MM.1S (cell line): ENCODE data around the gene KLHL42.

ENCODE experiments used
- DNase-seq: peaks from one replicate; pipeline ENCODE4 v3.0.0-alpha.2; 2015
- H2AFZ ChIP-seq: fragments of 300-600 bp; sonication (generic); 2 replicates; pipeline ENCODE4 v1.6.0; 2016; ENCODE audit warnings: antibody characterized with exemption, low read length
- H3F3A ChIP-seq: fragments of 300-600 bp; sonication (generic); 2 replicates; pipeline ENCODE4 v1.6.1; 2016; ENCODE audit warnings: mild to moderate bottlenecking, antibody characterized with exemption, low read length, moderate library complexity, mixed read lengths; ENCODE audit not compliant: insufficient read depth
- H3K27ac ChIP-seq: fragments of 300-600 bp; sonication (generic); 2 replicates; pipeline ENCODE4 v1.5.1; 2016; ENCODE audit warnings: mild to moderate bottlenecking, low read length
- H3K27me3 ChIP-seq: fragments of 300-600 bp; sonication (generic); replicated peaks from 2 replicates; pipeline ENCODE4 v1.6.0; 2016; ENCODE audit warnings: low read length; ENCODE audit not compliant: insufficient read depth
- H3K36me3 ChIP-seq: fragments of 300-600 bp; sonication (generic); replicated peaks from 2 replicates; pipeline ENCODE4 v1.6.1; 2016; ENCODE audit warnings: mild to moderate bottlenecking, low read length, mixed read lengths; ENCODE audit not compliant: insufficient read depth
- H3K4me1 ChIP-seq: fragments of 300-600 bp; sonication (generic); 2 replicates; pipeline ENCODE4 v1.6.1; 2016; ENCODE audit warnings: low read length, mixed read lengths
- H3K4me2 ChIP-seq: fragments of 300-600 bp; sonication (generic); 2 replicates; pipeline ENCODE4 v1.6.0; 2016; ENCODE audit warnings: low read depth, low read length
- H3K4me3 ChIP-seq: fragments of 300-600 bp; sonication (generic); 2 replicates; pipeline ENCODE4 v1.5.1; 2016; ENCODE audit warnings: low read length, mixed read lengths
- H3K79me2 ChIP-seq: fragments of 300-600 bp; sonication (generic); 2 replicates; pipeline ENCODE4 v1.6.1; 2016; ENCODE audit warnings: mixed run types, low read length, mixed read lengths
- H3K9ac ChIP-seq: fragments of 300-600 bp; sonication (generic); 2 replicates; pipeline ENCODE4 v1.6.1; 2016; ENCODE audit warnings: low read length, mixed read lengths
- H3K9me2 ChIP-seq: fragments of 300-600 bp; sonication (generic); replicated peaks from 2 replicates; pipeline ENCODE4 v1.6.1; 2016; ENCODE audit warnings: mild to moderate bottlenecking, low read length, mixed read lengths; ENCODE audit not compliant: insufficient read depth
- H3K9me3 ChIP-seq: fragments of 300-600 bp; sonication (generic); replicated peaks from 2 replicates; pipeline ENCODE4 v1.6.1; 2016; ENCODE audit warnings: mild to moderate bottlenecking, low read length, mixed read lengths; ENCODE audit not compliant: insufficient read depth
- H4K20me1 ChIP-seq: fragments of 300-600 bp; sonication (generic); 2 replicates; pipeline ENCODE4 v1.6.1; 2016; ENCODE audit warnings: mild to moderate bottlenecking, low read length, moderate library complexity, mixed read lengths; ENCODE audit not compliant: insufficient read depth
- EZH2 ChIP-seq: fragments of 300-600 bp; sonication (generic); optimal IDR thresholded peaks from 2 replicates; pipeline ENCODE3; 2017; ENCODE audit warnings: low read depth, mild to moderate bottlenecking, antibody characterized with exemption, low read length, mixed read lengths
- EZH2phosphoT487 ChIP-seq: fragments of 300-600 bp; sonication (generic); IDR thresholded peaks from 2 replicates; pipeline ENCODE4 v1.6.1; 2018; ENCODE audit warnings: antibody characterized with exemption, low read length
- TF ChIP-seq, protein P1 (sequence below): fragments of 300-600 bp; sonication (generic); IDR thresholded peaks from 2 replicates; pipeline ENCODE4 v1.5.1; 2016; ENCODE audit warnings: antibody characterized with exemption, low read length, mixed read lengths

The KLHL42 gene, protein sequence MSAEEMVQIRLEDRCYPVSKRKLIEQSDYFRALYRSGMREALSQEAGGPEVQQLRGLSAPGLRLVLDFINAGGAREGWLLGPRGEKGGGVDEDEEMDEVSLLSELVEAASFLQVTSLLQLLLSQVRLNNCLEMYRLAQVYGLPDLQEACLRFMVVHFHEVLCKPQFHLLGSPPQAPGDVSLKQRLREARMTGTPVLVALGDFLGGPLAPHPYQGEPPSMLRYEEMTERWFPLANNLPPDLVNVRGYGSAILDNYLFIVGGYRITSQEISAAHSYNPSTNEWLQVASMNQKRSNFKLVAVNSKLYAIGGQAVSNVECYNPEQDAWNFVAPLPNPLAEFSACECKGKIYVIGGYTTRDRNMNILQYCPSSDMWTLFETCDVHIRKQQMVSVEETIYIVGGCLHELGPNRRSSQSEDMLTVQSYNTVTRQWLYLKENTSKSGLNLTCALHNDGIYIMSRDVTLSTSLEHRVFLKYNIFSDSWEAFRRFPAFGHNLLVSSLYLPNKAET

DNA sequence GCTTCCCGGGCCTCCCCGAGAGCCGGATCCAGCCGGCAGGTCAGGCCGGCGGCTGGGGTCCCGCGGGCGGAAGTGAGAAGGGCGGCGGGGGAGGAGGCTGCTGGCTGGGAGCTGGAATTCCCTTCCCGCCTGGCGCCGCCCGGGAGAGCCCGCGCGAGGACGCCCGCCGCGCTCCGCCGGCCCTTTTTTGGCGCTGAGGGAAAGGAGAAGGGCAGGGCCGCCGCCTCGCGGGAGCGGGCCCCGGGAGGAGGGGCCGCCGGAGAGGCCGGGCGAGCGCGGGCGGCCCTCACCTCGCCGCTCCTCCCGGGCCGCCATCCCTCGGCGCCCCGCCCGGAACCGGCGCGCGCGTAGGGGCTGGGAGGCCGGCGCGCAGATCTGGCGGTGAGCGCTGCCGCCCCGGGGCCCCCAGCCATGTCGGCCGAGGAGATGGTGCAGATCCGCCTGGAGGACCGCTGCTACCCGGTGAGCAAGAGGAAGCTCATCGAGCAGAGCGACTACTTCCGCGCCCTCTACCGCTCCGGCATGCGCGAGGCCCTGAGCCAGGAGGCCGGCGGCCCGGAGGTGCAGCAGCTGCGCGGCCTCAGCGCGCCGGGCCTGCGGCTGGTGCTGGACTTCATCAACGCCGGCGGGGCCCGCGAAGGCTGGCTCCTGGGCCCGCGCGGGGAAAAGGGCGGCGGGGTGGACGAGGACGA, at the start of gene KLHL42, which contains the start of gene MANSC4:
TSS of gene KLHL42 (plus strand) at position 314 of the 692 bp plus-strand sequence. CDS start at position 412, 98 bp downstream.
TSS of gene MANSC4 (minus strand) at position 317 of the 692 bp plus-strand sequence. CDS start 8,960 bp downstream, outside the sequence.
- Histone ChIP-seq H3K4me2 (peak within 1 kb of the TSS; percentile 95), H2AFZ (peak within 1 kb of the TSS; percentile 93), H3F3A (no peaks in the 10 kb centered on the region), H3K36me3 (no peaks in the 10 kb centered on the region), H3K27ac (peak within 1 kb of the TSS; percentile 45; the same call in 1 of the 2 replicates), H3K9ac (peak within 1 kb of the TSS; percentile 83), H3K9me3 (no peaks in the 10 kb centered on the region), H3K27me3 (no peaks in the 10 kb centered on the region), H3K4me1 (peaks cover 8% of the 10 kb centered on the region), H4K20me1 (no peaks in the 10 kb centered on the region), H3K9me2 (no peaks in the 10 kb centered on the region), H3K79me2 (peaks cover 29% of the 10 kb centered on the region), H3K4me3 (peak within 1 kb of the TSS; percentile 83)
- DNase-seq = peak; percentile 69
- TF ChIP-seq EZH2 (no peak), EZH2phosphoT487 (no peak)
- TF ChIP-seq, protein P1, sequence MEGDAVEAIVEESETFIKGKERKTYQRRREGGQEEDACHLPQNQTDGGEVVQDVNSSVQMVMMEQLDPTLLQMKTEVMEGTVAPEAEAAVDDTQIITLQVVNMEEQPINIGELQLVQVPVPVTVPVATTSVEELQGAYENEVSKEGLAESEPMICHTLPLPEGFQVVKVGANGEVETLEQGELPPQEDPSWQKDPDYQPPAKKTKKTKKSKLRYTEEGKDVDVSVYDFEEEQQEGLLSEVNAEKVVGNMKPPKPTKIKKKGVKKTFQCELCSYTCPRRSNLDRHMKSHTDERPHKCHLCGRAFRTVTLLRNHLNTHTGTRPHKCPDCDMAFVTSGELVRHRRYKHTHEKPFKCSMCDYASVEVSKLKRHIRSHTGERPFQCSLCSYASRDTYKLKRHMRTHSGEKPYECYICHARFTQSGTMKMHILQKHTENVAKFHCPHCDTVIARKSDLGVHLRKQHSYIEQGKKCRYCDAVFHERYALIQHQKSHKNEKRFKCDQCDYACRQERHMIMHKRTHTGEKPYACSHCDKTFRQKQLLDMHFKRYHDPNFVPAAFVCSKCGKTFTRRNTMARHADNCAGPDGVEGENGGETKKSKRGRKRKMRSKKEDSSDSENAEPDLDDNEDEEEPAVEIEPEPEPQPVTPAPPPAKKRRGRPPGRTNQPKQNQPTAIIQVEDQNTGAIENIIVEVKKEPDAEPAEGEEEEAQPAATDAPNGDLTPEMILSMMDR = no peak

DNA sequence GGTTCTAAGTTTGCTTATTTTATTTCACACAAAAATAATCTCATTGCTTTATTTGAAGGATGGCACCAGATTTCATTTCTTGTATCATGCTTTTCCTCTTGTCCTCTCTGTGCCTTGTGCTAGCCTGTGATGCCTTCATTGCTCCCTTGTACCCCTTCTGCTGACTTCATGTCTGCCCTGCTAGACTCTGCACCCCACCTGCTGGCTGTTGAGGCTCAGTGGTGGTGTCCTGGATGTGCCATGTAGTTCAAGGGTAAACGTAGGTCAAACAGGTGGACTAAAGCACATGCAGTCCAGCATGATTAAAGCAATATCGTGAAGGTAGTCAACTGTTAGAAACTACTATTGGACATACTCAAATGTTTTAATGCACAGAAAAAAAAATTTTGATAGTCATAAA, 47.8 kb upstream of the KLHL42 start:
- no peaks in the 10 kb centered on the region for H3F3A ChIP-seq
- no peaks in the 10 kb centered on the region for H4K20me1 ChIP-seq
- H3K27ac ChIP-seq = no peak overlapping the region
- DNase-seq = peak; percentile 52
- no peaks in the 10 kb centered on the region for H3K27me3 ChIP-seq
- H3K4me3 ChIP-seq = no peak overlapping the region
- no peaks in the 10 kb centered on the region for H3K4me1 ChIP-seq
- no peak for TF ChIP-seq EZH2
- TF ChIP-seq, protein P1 = peak; percentile 53
- no peak for TF ChIP-seq EZH2phosphoT487
- no peak overlapping the region for H3K4me2 ChIP-seq
- no peak overlapping the region for H2AFZ ChIP-seq
- H3K36me3 ChIP-seq = peaks cover 9% of the 10 kb centered on the region; the same call in 1 of the 2 replicates
- H3K9ac ChIP-seq = no peak overlapping the region
- no peaks in the 10 kb centered on the region for H3K9me3 ChIP-seq
- peaks cover 5% of the 10 kb centered on the region; the same call in 1 of the 2 replicates for H3K79me2 ChIP-seq
- no peaks in the 10 kb centered on the region for H3K9me2 ChIP-seq

DNA sequence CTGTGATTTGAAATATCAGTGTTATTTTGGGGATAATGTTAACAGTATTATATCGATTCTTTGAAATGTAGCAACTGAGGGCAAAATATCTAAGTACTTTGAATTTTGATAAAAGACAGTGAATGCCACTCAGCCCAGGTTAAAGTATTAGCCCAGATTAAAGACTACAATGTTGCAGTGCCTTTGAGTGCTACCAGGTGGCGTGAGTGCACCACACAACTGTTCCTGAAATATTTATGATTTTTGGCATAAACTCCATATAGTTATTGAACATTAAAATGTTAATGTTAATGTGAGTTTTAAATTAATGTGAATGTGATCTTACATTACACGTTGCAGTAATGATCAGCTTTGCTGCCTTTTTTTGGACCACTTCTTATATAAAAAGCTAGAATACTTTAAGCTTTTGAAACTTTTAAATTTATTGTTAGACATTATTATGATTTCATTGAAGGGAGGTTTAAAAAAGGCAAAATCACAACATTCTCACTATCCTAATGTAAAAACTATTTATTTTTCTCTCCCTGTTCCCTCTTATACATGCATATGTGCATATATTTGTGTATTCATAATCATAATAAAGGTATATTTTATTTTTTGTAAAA, 46.9 kb upstream of the KLHL42 start:
- TF ChIP-seq, protein P1 = peak; percentile 81
- TF ChIP-seq EZH2phosphoT487 (no peak), EZH2 (no peak)
- 0 out of 2 replicates have a peak, but pooled peaks cover 3% of the 10 kb centered on the region for H3K79me2 ChIP-seq
- no peaks in the 10 kb centered on the region for H3K9me2 ChIP-seq
- H3K27me3 ChIP-seq = no peaks in the 10 kb centered on the region
- H3K9ac ChIP-seq = no peak overlapping the region
- no peaks in the 10 kb centered on the region for H3K9me3 ChIP-seq
- peaks cover 12% of the 10 kb centered on the region; the same call in 1 of the 2 replicates for H3K36me3 ChIP-seq
- H3K4me1 ChIP-seq = no peaks in the 10 kb centered on the region
- H4K20me1 ChIP-seq = no peaks in the 10 kb centered on the region
- no peak overlapping the region for H3K4me3 ChIP-seq
- no peak overlapping the region for H2AFZ ChIP-seq
- peak; percentile 48 for DNase-seq
- H3F3A ChIP-seq = no peaks in the 10 kb centered on the region
- no peak overlapping the region for H3K4me2 ChIP-seq
- no peak overlapping the region for H3K27ac ChIP-seq
